Measurements from ENCODE around the gene IL1RAPL2. TPM values are rescaled to one million over a fixed set of nuclear protein-coding genes. Genes with fewer than 3 reads are reported as not detected.

IL1RAPL2 gene
- total RNA-seq, 2 experiments from 2014 or later, result not detected

DNA sequence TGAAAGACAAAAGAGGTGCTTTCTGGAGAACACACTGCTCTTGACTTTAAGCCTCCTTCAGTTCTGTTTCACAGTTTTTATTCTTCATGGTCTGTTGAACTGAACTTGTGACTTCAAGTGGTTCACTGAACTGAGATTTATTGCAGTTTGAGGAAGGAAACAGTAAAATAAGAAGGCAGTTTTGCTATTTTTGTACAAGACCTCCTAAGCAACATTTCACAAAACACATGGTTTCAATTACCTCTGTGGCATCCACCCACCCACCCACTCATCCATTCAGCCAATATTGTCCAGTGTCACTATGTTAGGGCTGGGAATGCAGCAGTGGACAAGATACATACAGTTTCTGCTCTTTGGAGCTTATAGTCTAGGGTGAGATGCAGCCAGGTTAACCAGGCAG lies 131.3 kb downstream of the IL1RAPL2 start:
- H3K27ac Mint-ChIP-seq, result no peak overlapping the region
- no peaks in the 10 kb centered on the region for H3K36me3 Mint-ChIP-seq (ENCODE audit: low read depth)
- no peaks in the 10 kb centered on the region for H3K9me3 Mint-ChIP-seq
- POLR2A ChIA-PET, result no interaction called here
- DNase-seq, result no peak
- no peak overlapping the region for H3K4me3 Mint-ChIP-seq
- H3K4me1 Mint-ChIP-seq, result no peaks in the 10 kb centered on the region
- CTCF ChIA-PET, result no interaction called here
- H3K27me3 Mint-ChIP-seq, result no peaks in the 10 kb centered on the region

DNA sequence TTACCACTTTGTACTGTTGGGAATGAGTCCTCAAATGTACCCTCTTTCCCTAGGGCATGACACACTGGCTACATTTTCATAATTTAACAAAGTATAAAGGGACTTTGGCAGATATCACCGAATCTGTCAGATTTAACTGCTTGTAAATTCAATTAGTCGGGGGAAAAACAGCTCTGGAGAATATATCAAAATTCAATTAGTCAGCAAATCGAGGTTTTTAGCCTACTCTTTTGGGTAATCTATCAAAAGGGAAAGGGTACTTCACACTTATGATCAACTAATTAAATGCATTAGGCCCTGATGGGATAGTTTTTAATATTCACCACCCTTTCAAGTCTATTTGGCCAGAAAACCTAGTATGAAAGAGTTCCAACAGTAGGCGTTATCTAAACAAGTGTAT lies 141.0 kb downstream of the IL1RAPL2 start:
- Mint-ChIP-seq H3K36me3 (ENCODE audit: low read depth) (no peaks in the 10 kb centered on the region), H3K9me3 (no peaks in the 10 kb centered on the region), H3K4me3 (no peak overlapping the region), H3K27ac (no peak overlapping the region), H3K27me3 (no peaks in the 10 kb centered on the region), H3K4me1 (no peaks in the 10 kb centered on the region)
- DNase-seq, result no peak
- CTCF ChIA-PET, result no interaction called here
- POLR2A ChIA-PET, result no interaction called here

DNA sequence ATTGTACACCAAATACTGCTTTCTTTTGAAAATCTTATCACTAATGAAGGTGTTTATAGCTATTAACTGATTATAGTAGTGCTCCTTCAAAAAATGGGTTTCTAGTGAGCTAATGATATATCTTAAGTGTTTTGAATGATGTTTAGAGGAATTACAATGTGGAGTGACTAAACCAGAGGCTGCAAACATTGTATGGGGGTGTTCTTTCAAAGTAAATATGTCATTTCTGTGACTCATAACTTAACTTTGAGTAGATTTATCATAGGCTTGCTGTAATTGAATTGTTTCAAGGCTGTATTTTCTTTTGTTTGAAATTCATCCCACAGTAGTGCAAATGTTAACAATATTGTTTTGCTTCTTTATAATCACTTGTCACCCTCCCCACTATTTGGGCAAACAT lies 141.6 kb downstream of the IL1RAPL2 start:
- Mint-ChIP-seq H3K4me3 (no peak overlapping the region), H3K36me3 (ENCODE audit: low read depth) (no peaks in the 10 kb centered on the region), H3K4me1 (no peaks in the 10 kb centered on the region), H3K27ac (no peak overlapping the region), H3K27me3 (no peaks in the 10 kb centered on the region), H3K9me3 (no peaks in the 10 kb centered on the region)
- ChIA-PET POLR2A (no interaction called here), CTCF (no interaction called here)
- DNase-seq, result no peak

DNA sequence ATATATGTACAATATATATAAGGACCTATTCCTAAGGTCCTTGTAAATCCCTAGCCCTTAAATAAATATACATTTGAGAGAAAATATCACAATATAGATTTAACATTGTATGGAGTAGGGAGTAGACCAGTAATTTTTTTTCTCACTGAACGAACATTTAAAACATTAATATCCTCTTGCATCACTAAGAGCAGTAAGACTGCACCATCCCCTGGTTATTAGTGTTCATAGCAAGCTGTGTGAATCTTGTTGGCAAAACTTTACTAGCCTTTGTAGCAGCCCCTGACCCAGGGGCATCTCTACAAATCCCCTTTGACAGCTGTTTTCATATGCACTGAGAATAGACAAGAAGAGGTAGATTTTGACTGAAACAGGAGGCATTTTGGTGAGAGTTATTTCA lies 146.5 kb downstream of the IL1RAPL2 start:
- DNase-seq, result no peak
- H3K36me3 Mint-ChIP-seq (ENCODE audit: low read depth), result no peaks in the 10 kb centered on the region
- CTCF ChIA-PET, result no interaction called here
- H3K9me3 Mint-ChIP-seq, result no peaks in the 10 kb centered on the region
- no peaks in the 10 kb centered on the region for H3K27me3 Mint-ChIP-seq
- H3K4me1 Mint-ChIP-seq, result no peaks in the 10 kb centered on the region
- H3K27ac Mint-ChIP-seq, result no peak overlapping the region
- POLR2A ChIA-PET, result no interaction called here
- no peak overlapping the region for H3K4me3 Mint-ChIP-seq

DNA sequence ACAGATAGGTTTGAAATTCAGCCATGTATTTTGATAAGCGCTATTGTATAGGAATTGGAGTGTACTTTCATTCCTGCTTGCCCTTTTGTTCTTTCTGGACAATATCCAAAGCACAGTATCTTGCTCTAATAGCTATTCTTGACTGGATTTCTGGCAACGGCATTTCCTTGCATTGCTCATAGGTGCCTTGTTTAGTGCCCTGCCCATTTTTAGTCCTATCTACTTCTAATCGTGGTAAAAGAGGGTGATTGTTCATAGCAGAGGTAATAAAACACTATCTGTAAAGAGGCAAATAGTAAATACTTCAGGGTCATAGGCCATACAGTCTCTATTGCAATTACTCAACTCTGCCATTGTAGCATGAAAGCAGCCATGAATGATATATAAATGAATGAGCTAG lies 155.9 kb downstream of the IL1RAPL2 start:
- Mint-ChIP-seq H3K4me3 (no peak overlapping the region), H3K27ac (no peak overlapping the region), H3K4me1 (no peaks in the 10 kb centered on the region), H3K27me3 (no peaks in the 10 kb centered on the region), H3K9me3 (no peaks in the 10 kb centered on the region), H3K36me3 (ENCODE audit: low read depth) (no peaks in the 10 kb centered on the region)
- no peak for DNase-seq
- ChIA-PET POLR2A (no interaction called here), CTCF (no interaction called here)

DNA sequence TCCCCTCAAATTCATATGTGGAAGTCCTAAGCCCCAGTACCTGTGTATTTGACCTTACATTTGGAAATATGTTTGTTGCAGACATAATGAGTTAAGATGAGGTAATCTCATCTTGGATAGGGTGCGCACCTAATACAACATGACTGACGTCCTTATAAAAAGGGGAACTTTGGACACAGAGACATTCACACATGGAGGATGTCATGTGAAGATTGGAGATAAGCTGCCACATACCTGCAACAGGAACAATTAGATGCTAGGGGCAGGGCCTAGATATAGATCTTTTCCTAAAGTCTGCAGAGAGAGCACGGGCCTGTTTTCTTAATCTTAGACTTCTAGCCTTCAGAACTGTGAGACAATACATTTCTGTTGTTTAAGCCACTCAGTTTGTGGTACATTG lies 162.5 kb downstream of the IL1RAPL2 start:
- ChIA-PET POLR2A (no interaction called here), CTCF (no interaction called here)
- Mint-ChIP-seq H3K4me1 (no peaks in the 10 kb centered on the region), H3K27me3 (no peaks in the 10 kb centered on the region), H3K4me3 (no peak overlapping the region), H3K27ac (no peak overlapping the region), H3K36me3 (ENCODE audit: low read depth) (no peaks in the 10 kb centered on the region), H3K9me3 (no peaks in the 10 kb centered on the region)
- DNase-seq, result no peak

DNA sequence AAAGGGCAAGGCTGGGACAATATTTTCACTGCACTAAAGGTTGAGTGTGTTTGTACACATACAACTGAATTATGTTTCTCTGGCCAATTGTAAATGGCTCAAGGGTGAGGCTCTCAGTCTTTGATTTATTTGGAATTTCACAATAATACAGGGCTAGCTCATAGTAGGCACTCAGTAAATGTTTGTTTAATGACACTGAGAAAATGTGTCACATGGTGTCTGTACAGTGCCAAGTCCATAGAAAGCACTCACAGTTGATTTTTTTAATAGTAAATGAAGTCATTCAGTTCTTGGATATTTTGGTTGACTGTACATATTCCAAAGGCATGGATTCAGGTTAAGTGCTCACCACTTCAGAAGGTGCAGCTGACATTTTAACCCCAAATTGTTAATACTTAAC lies 176.4 kb downstream of the IL1RAPL2 start:
- DNase-seq, result no peak
- Mint-ChIP-seq H3K4me3 (no peak overlapping the region), H3K27ac (no peak overlapping the region), H3K27me3 (no peaks in the 10 kb centered on the region), H3K4me1 (no peaks in the 10 kb centered on the region), H3K36me3 (ENCODE audit: low read depth) (no peaks in the 10 kb centered on the region), H3K9me3 (no peaks in the 10 kb centered on the region)
- POLR2A ChIA-PET, result no interaction called here
- CTCF ChIA-PET, result no interaction called here

DNA sequence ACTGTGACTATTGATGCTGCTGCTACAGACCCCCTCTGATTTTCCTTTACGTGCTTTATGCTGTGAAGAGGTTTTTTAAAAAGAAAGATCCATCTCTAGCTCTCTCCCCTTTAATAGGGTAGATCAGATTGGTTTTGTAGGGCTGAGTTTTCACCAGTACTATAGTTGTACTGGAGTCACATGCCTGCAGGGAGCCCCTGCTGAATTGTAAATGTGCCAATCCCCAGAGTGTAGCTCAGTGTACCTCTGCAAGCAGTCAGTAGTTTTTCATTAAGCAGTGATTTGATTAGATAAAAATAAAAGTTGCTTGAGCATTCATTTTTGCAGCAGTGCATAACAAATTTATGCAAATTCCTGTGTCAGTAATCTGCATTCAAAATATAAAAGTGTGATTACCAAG lies 179.2 kb downstream of the IL1RAPL2 start:
- Mint-ChIP-seq H3K4me3 (no peak overlapping the region), H3K36me3 (ENCODE audit: low read depth) (no peaks in the 10 kb centered on the region), H3K27ac (no peak overlapping the region), H3K27me3 (no peaks in the 10 kb centered on the region), H3K9me3 (no peaks in the 10 kb centered on the region), H3K4me1 (no peaks in the 10 kb centered on the region)
- CTCF ChIA-PET, result no interaction called here
- POLR2A ChIA-PET, result no interaction called here
- no peak for DNase-seq

DNA sequence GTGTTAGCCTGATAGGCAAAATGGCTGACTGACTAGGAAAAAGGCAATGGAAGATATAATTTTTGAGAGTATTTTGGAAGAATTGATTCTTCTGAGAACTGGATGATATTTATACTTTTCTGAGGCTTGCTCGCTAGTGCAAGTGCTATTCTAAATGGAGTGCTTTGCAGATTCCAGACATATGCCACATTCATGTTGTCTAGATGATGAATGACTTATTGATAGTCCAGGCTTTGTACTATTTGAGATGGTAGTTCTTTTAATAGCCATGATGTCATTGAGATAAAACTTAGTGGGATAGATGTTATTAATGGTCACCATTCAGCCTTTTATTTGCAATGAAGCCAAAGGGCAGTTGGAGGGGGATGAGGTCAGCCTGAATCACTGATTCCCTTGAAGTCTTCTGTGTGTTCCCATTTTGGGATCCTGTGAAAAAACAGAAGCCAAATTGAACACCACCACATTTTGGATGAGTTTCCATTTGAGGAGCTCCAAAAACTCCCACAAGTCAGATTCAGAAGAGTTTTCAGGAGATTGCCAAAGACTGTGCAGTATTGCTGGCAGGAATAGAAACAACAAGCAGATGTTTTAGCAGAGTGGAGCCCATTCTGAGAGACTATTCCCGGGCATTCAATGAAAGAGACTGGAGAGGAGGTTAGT lies 184.1 kb downstream of the IL1RAPL2 start:
- H3K27me3 Mint-ChIP-seq, result no peaks in the 10 kb centered on the region
- no peaks in the 10 kb centered on the region for H3K4me1 Mint-ChIP-seq
- CTCF ChIA-PET, result no interaction called here
- no peak overlapping the region for H3K27ac Mint-ChIP-seq
- H3K9me3 Mint-ChIP-seq, result no peaks in the 10 kb centered on the region
- no peak overlapping the region for H3K4me3 Mint-ChIP-seq
- POLR2A ChIA-PET, result no interaction called here
- no peaks in the 10 kb centered on the region for H3K36me3 Mint-ChIP-seq (ENCODE audit: low read depth)
- DNase-seq, result no peak

DNA sequence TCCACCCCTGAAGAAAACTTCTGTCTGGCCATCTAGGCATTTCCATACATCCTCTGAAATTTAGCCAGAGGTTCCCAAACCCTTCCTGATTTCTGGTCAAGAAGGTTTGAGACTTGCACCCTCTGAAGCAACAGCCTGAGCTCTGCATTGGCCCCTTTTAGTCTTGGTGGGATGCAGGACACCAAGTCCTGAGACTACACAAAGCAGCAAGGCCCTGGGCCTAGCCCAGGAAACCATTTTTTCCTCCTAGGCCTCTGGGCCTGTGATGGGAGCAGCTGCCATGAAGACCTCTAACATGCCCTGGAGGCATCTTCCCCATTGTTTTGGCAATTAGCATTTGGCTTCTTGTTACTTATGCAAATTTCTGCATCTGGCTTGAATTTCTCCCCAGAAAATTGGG lies 196.6 kb downstream of the IL1RAPL2 start:
- CTCF ChIA-PET, result no interaction called here
- H3K27ac Mint-ChIP-seq, result no peak overlapping the region
- no peaks in the 10 kb centered on the region for H3K4me1 Mint-ChIP-seq
- no peaks in the 10 kb centered on the region for H3K27me3 Mint-ChIP-seq
- POLR2A ChIA-PET, result no interaction called here
- no peaks in the 10 kb centered on the region for H3K36me3 Mint-ChIP-seq (ENCODE audit: low read depth)
- no peak for DNase-seq
- H3K4me3 Mint-ChIP-seq, result no peak overlapping the region
- H3K9me3 Mint-ChIP-seq, result peaks cover 6% of the 10 kb centered on the region

DNA sequence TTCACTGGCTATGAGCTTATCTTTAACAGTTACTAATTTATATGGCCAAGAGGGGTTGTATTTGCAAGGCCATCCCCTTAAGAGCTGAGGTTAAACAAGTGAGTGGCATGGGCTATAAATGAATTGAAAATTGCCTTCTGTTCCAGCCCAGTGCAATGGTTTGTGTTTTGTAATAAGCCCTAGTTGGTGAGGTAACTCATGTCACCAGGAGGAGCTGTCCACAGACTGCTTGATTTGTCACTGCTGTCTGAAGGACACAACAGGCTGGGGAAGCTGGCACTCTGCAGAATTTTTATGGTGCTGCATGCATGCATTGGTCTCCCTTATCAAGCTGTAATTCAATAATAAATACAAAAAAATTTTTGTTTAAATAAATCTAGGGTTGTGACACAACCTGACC lies 223.8 kb downstream of the IL1RAPL2 start:
- H3K36me3 Mint-ChIP-seq (ENCODE audit: low read depth), result no peaks in the 10 kb centered on the region
- POLR2A ChIA-PET, result no interaction called here
- DNase-seq, result no peak
- H3K4me3 Mint-ChIP-seq, result no peak overlapping the region
- CTCF ChIA-PET, result no interaction called here
- H3K4me1 Mint-ChIP-seq, result no peaks in the 10 kb centered on the region
- no peak overlapping the region for H3K27ac Mint-ChIP-seq
- no peaks in the 10 kb centered on the region for H3K27me3 Mint-ChIP-seq
- no peaks in the 10 kb centered on the region for H3K9me3 Mint-ChIP-seq

DNA sequence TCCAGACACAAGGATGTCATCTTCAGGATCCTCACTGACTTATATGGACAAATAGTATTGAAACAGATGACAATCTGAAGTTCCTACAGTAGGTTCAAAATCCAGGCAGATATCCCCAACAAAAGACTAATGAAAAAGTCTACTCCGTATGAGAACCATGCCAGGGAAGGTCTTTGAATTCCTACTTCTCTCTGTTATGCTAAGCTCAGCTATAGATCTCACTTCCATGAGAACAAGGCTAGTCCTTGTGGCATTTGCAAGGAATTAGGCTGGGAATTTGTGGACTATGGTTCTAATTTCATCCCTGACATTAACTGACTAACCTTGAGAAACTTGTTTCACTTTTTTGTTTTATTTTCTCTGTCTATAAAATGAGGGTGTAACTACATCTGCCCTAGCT lies 229.8 kb downstream of the IL1RAPL2 start:
- DNase-seq, result no peak
- Mint-ChIP-seq H3K4me1 (no peaks in the 10 kb centered on the region), H3K4me3 (no peak overlapping the region), H3K9me3 (no peaks in the 10 kb centered on the region), H3K36me3 (ENCODE audit: low read depth) (no peaks in the 10 kb centered on the region), H3K27me3 (no peaks in the 10 kb centered on the region), H3K27ac (no peak overlapping the region)
- ChIA-PET CTCF (no interaction called here), POLR2A (interaction anchor here (1.7 kb wide), 1 partner anchor 19 kb away, joined by 3 read pairs; no protein-coding TSS in a partner anchor)

DNA sequence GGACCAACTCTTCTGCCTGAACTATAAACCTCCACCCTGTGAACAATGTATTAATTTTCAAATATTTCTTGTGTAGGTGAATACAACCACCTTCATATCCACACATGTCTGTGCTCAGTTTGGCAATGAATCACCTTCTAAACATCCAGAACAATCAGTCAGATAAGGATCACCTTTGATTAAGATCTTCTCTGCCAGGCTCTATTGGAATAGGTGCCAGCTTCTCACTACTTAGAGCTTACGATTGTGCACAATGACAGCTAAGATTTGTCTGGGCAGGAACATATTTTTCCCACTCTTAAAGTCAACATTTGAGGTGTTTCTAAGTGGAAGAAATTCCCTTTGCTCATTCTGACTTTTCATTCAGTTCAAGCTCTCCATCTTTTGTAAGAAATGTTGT lies 237.2 kb downstream of the IL1RAPL2 start:
- Mint-ChIP-seq H3K27ac (no peak overlapping the region), H3K9me3 (no peaks in the 10 kb centered on the region), H3K36me3 (ENCODE audit: low read depth) (no peaks in the 10 kb centered on the region), H3K4me3 (no peak overlapping the region), H3K4me1 (no peaks in the 10 kb centered on the region), H3K27me3 (no peaks in the 10 kb centered on the region)
- POLR2A ChIA-PET, result no interaction called here
- DNase-seq, result no peak
- CTCF ChIA-PET, result no interaction called here

DNA sequence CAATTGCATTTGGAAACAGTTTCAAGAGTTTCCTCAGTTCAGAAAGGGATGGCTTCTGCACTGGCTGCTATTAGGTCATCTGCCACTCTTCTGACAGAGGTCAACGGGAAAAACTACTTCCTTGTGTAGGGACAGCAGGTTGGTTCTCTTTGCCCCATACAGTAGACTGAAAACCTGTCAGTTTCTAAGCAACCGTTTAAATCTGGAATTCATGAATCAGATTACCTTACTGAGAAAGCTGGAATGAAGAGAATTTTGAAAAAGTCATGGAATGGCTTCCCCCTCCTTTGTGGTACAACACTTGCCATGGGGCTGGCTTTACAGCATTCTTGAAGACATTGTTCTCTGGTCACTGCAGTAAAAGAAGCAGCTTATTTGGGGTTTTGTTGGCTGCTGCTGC lies 240.3 kb downstream of the IL1RAPL2 start:
- ChIA-PET POLR2A (no interaction called here), CTCF (no interaction called here)
- DNase-seq, result no peak
- Mint-ChIP-seq H3K27me3 (no peaks in the 10 kb centered on the region), H3K36me3 (ENCODE audit: low read depth) (no peaks in the 10 kb centered on the region), H3K4me3 (no peak overlapping the region), H3K9me3 (peaks cover 6% of the 10 kb centered on the region), H3K4me1 (no peaks in the 10 kb centered on the region), H3K27ac (no peak overlapping the region)

DNA sequence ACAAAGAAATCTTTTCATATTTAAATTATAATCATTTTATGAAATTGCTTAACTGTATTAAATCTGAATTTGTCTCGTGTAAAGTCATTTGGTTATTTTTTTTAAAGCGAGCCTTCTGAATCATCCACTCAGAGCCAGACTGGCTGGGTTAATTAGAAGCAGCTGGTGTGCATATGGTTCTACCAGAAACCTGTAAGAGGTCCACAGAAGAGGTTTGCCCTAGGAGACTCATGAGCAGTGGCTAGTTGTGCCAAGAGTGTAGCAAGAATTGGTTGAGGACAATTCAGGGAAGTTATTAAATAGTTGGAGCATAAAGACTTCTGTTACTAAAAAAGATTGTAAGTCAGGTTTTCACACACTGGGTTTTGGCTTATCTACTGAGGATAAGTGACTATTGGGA lies 267.4 kb downstream of the IL1RAPL2 start:
- POLR2A ChIA-PET, result no interaction called here
- H3K27me3 Mint-ChIP-seq, result no peaks in the 10 kb centered on the region
- H3K4me3 Mint-ChIP-seq, result no peak overlapping the region
- no peaks in the 10 kb centered on the region for H3K4me1 Mint-ChIP-seq
- no peak overlapping the region for H3K27ac Mint-ChIP-seq
- CTCF ChIA-PET, result no interaction called here
- H3K9me3 Mint-ChIP-seq, result no peaks in the 10 kb centered on the region
- no peak for DNase-seq
- no peaks in the 10 kb centered on the region for H3K36me3 Mint-ChIP-seq (ENCODE audit: low read depth)
